Measurements from ENCODE around the gene MTG2. TPM values are rescaled to one million over a fixed set of nuclear protein-coding genes. Genes with fewer than 3 reads are reported as not detected.
"Not testable (repeated sequence)": the region's sequence is repeated elsewhere in the genome, so short reads cannot be mapped to it uniquely, and the experiment has no call there.

MTG2 gene
- total RNA-seq, 1 donor from 2014 or later: 7.8 TPM

DNA sequence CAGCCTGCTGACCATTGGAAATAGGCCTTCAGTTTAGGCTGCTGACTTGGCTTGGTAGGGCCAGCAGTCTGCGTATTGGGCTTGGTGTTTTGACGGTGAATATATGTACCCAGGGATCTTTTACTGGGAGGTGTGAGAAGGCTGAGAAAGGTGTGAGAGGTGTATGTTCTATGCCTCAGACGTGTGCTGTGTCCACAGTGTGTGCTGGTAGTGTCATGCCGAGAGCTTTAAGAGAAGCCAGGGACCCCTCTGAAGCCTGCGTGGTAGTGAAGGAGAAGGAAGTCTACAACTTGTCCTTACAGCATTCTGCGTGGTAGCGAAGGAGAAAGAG, 37.2 kb upstream of the MTG2 start:
- no peak for DNase-seq (ENCODE audit: low read depth in 2 of 2)

DNA sequence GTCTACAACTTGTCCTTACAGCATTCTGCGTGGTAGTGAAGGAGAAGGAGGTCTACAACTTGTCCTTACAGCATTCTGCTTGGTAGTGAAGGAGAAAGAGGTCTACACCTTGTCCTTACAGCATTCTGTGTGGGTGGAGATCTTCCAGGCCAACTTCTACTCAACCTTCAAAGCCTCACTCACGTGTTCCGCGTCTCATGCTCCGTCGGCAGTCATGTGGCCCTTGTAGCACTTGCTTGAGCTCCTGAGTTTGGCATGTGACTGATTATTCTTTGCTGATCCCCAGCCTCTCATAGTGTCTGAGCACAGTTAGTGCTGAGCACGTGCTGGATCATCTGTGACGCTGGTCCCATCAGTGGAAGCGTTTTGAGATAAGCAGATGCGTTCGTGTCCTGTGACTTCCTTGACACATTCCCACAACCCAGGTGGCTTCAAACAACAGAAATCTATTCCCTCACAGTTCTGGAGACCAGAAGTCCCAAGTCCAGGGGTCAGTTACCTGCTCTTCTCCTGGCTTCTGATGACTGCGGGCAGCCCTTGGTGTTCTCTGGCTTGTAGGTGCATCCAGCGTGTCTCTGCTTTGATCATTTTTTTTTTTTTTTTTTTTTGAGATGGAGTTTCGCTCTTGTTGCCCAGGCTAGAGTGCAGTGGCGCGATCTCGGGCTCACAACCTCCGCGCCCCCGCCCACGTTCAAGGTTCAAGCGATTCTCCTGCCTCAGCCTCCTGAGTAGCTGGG, 36.6 kb upstream of the MTG2 start:
- no peak for DNase-seq (ENCODE audit: low read depth in 2 of 2)

DNA sequence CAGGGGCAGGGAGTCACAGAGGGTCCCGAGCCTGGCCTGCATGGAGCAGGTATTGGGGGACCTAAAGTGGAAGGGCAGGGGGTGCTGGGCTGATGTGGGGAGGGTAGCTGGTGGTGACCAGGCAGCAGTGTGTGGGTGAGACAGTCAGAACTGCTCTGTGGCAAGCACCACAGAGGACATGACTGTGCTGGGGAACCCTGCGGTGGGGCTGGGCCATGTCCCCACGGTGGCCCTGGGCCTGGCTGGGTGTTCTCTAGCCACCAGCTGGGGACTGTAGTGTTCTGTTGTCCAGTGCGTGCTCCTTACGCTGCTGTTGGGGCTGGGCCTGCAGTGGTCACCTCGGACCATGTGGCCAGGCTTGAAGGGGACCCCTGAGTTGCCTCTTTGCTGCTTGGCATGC, 35.7 kb upstream of the MTG2 start:
- DNase-seq (ENCODE audit: low read depth in 2 of 2): no peak

DNA sequence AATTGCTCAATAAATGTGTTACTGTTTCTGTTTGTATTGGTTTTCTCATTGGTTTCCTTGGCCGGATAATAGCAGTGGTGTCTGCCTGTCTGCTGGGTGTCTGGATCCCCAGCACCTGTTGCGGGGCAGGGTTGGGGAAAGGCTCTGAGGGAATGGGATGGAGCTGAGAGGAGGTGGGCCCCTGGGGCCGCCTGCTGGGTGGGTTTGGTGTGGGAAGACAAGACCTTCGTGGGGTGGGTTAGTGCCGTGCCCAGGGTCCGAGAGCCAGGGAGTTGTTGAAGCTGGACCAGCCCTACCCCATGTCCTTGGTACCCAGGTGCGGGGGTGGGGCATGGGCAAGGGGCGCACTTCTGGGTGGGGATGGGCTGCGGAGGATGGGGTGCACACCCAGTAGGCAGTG, 35.3 kb upstream of the MTG2 start:
- DNase-seq (ENCODE audit: low read depth in 2 of 2): no peak

DNA sequence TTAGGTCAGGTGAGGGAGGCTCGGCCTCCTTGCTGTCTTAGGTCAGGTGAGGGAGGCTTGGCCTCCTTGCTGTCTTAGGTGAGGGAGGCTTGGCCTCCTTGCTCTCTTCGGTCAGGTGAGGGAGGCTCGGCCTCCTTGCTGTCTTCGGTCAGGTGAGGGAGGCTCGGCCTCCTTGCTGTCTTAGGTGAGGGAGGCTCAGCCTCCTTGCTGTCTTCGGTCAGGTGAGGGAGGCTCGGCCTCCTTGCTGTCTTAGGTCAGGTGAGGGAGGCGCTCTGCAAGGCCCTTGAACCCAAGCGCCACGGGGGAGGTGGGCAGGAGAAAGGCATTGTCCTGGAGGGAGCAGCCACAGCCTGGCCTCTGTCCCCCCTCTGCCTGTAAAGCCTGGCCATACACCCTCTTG, 34.4 kb upstream of the MTG2 start:
- DNase-seq (ENCODE audit: low read depth in 2 of 2): not testable (repeated sequence)

DNA sequence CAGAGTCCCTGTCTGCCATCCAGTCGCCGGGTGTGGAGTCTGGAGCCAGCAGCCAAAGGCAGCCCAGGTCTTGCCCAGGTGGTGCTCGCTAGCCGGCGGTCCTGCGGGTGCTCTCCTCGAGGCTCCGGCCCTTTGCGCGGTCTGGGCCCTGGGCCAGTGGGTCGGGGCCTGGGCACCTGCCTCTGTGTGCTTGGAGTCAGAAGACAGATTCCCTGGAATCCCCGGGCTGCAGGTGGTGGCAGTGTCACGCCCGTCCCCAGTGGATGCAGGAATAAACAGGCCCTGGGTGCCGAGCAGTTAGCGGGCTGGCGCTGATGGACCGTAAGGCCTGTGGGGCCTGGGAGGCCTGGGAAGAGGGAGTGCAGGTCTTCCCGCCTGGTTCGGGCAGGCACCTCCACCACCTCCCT, 33.9 kb upstream of the MTG2 start:
- DNase-seq (ENCODE audit: low read depth in 2 of 2): no peak

DNA sequence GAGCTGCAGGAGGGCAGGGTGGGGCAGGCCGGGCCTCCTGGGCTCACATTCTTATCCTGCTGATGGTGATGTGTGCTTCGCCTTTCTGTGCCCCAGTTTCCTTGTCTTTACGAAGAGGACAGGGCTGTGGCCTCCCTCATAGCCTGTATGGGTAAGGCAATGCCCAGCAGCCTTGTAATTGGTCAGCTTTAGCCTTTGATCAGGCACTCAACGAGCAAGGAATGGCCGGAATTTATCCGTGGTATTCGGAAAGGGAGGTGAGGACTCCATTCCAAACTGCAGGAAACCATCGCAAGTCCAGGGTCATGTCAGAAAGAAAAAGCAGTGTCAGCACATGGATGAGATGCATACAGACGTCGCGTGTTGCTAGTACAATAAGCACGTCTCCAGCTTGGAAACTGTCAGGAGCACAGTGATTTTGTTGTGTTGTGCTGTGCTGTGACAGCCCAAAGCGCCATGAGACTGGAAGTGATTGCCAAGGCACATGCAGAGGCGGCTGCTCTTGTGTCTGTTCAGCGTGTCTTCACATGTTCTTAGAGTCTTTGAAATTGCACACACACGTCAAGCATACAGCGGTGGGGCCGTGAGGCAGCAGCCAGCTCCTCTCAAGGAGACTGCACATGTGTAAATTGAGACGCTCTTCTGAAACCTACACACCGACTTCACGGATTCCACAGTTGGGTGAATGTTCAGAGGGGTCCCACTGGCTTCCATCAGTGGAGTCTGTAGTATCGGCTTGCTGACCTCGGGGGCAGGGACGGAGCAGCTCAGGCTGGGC, 33.1 kb upstream of the MTG2 start:
- DNase-seq (ENCODE audit: low read depth in 2 of 2): peak; percentile 30 to 75

DNA sequence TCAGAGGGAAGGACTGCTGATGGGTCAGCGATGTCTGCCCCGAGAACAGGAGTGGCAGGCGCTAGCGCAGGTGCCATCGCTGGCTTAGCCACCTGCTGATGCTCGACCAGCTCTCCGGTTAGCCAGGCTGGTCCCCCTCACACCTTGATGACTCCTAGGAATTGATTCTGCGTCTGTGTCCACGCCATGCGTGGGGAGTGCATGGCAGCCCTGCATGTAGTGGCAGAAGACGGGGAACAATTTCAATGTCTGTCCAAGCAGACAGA, 32.6 kb upstream of the MTG2 start:
- no peak for DNase-seq (ENCODE audit: low read depth in 2 of 2)

DNA sequence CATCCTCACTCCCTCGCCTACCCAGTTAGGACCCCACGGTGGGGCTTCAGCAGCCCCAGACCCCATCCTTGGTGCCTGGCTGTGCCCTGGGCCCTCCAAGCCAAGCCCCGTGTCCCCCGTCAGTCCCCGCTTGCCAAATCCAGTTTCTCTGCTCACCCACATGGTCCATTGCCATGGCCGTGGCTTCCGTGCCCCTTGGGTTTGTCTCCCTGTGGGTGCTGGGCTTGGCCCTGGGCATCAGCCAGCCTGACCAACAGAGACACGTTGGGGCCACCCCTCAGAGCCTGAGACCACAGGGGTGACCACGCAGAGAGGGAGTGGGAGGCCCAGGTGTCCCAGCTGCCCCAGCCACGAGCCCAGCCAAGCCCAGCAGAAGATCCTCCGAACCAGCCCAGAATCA, 31.6 kb upstream of the MTG2 start:
- no peak for DNase-seq (ENCODE audit: low read depth in 2 of 2)

DNA sequence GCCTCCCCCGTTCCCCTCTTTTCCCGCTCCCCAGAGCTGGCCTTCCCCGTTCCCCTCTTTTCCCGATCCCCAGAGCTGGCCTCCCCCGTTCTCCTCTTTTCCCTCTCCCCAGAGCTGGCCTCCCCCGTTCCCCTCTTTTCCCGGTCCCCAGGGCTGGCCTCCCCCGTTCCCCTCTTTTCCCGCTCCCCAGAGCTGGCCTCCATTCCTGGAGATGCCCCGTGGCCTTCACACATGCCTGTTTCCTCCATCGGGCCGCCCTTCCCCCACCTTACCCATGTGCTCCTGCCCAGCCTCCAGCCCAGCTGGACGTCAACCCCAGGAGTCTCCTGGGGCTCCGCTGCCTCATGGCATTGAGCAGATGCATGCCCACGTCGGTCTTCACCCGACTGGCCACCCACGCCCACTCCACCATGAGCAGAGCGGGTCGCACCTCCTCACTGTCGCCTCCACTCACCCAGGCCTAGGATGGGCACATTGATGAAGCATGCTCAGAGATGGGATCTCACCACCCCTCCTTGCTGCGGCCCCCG, 30.9 kb upstream of the MTG2 start:
- no peak for DNase-seq (ENCODE audit: low read depth in 2 of 2)

DNA sequence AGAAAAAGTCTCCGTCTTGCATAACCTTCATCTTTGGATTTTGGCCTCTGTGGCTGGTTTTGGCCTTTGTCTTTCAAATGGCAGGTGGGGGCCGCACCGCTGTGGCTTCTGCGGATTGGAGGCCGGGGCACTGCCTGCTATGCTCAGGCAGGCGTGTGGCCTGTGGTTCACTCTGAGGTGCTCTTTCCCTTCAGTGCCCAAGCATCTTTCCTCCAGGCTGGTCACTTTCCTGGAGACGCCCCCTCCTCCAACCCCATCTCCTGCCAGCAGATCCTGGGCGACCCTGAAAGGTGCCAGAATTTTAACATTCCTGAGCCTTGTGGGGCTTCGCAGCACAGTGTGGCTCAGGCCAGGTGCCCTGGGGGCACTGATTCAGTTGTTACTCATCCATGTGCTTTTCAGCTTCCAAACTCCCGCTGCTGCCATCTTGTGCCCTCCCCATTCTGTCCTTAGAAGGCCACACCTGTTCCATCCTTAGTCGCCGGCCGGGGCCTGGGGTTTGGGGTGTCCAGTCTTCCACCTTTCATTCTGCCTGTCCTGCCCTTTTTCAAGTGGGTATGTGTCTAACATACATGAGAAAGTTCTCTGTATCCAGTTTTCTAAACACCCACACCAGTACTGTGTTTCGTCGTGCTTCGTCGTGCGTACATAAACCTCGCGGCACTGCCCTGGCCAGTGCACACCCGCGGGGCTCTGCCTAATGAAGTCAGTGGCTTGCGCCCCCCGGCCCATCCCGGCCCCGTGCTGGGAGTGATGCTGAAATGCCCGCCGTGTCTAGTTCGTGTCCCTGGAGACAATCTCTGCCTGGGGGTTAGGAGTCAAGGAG, 27.2 kb upstream of the MTG2 start:
- no peak for DNase-seq (ENCODE audit: low read depth in 2 of 2)

DNA sequence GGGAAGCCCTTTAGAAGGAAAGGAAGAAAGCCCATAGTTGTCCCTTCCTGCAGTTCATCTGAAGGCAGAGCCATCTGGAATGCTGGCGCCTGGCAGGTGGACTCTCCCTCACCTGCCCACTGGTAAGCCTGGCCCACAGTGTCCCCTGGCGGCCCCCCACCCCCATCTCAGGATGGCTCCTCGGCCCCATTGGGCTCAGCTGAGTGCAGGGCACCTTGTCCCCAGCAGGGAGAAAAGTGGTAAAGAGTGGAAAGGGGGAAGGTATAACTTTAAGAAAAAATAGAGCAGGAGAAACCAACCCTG, 26.6 kb upstream of the MTG2 start:
- no peak for DNase-seq (ENCODE audit: low read depth in 2 of 2)

DNA sequence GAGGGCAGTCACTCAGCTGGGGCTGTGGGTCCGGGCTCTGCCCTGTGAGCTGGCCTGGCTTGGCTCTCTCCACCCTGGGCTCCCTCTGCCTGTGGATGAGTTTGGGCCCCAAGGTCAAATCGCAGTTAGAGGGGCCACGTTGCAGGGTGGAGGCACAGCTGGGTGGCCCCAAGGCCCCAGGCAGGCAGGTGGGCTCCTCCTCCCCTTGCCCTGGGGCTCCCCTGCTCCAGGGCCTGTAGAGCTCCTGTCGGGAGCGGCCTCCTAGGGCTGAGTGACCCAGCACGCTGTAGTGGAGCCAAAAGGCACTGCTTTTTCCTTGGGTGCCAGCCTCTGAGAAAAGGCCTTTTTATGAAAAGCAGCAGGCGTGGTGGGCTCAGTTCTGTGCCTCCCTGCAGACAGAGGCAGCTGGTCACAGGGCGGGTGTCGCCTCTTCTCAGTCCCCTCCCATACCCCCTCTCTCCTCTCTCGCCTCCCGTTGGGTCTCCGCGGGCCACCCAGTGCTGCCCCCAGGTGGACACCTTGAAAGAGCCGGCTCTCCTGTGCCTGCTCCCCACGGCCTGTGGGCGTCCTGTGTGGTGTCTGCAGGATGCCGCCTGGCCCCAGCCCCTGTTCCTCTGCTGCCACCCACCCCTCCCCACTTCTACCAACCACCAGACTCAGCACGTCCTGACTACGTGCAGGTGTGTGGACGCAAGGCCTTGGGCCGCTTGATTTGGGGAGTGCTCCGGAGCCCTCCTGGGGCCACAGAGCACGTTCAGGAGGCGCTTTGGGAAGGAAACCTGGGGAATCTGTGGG, 26.0 kb upstream of the MTG2 start:
- DNase-seq (ENCODE audit: low read depth in 2 of 2): peak in 1 of 2 donors; percentile 55

DNA sequence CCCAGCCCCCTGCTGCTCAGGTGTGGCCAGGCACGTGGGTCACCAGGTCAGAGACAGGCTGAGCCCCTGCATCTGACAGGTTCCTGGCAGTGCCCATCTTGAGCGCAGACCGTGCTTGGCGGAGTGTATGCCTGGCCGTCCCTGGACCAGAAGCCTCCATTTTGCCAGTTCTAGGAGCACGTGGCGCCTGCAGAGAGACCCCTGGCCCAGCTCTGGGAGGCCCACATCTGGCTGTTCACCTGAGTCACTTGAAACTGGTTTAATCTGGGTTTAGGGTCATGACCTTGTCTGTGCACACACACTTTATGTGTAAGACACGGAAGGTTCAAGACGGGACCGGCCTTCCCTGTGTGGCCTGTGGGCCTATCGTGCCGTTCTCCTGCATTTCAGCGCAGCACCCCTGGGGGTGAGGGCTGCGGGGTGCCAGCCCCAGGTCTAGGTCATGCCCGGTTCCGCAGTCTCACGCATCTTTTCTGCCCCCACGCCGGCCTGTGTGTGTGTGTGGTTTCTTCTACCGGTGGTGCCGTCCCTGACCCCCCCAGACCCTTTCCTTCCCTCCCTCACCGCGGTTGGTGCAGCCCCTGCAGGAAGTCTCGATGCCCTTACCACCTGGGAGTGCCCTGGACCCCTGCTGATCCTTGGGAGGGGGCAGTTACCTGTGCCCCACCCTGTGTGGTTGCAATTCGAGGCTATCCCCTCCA, 25.3 kb upstream of the MTG2 start:
- no peak for DNase-seq (ENCODE audit: low read depth in 2 of 2)

DNA sequence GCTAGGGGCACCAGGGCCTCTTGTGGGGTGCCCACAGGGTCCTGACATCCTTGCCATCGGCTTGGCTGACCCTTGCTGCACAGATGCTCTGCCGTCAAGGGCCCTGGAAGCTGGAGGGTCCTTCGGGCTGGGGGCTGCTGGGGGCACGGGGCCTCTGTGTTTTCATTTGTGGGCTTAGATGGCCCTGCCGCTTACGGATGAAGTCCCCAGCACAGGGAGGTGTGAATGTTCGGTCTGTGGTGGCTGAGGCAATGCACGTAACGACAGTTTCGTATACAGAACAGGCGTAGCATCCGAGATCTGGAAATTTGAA, 24.8 kb upstream of the MTG2 start:
- DNase-seq (ENCODE audit: low read depth in 2 of 2): no peak

DNA sequence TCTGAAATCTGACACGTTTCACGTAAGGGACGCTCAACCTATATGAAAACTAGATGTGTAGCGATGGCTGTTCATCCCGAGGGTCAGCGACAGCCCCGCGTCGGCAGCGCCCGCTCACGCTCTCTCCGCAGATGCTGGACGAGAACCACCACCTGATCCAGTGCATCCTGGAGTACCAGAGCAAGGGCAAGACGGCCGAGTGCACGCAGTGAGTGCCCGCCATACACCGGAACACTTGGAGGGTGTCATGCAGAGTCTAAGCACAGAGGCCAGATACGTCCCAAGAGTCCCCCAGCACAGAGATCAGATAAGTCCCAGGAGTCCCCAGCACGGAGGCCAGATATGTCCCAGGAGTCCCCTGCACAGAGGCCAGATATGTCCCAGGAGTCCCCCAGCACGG, 24.3 kb upstream of the MTG2 start:
- DNase-seq (ENCODE audit: low read depth in 2 of 2): no peak

DNA sequence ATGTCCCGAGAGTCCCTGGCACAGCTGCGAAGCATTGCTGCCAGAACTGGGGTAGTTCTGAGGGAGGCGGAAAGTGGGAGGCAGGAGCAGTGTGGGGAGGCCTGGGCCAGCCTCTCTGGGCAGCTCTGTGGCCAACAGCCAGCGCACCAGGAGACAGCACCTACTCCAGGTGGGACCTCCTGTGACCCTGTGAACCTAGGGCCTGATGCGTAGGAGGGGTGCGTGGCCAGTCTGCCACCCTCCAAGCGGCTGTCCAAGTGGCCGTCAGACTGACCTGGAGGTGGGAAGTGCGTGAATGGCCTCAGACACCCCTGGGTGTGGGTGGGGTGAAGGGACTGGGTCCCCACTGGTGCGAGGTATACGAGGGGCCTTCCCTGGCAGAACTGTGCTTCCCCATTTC, 23.8 kb upstream of the MTG2 start:
- DNase-seq (ENCODE audit: low read depth in 2 of 2): no peak

DNA sequence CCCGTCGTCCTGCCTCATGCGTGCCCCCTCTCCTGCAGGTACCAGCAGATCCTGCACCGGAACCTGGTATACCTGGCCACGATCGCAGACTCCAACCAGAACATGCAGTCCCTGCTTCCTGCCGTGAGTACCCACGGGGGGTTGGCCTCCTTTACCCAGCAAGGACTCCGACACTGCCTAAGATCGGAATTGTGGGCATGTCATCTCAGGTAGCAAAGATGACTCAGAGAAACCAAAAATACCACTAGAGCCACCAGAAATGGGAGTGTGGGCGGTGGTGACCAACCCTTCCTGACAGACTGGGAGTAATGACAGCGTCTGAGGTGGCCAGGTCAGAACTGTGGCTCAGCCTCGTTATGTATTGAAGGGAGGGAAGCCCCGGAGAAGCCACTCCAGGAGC, 23.0 kb upstream of the MTG2 start:
- DNase-seq (ENCODE audit: low read depth in 2 of 2): no peak

DNA sequence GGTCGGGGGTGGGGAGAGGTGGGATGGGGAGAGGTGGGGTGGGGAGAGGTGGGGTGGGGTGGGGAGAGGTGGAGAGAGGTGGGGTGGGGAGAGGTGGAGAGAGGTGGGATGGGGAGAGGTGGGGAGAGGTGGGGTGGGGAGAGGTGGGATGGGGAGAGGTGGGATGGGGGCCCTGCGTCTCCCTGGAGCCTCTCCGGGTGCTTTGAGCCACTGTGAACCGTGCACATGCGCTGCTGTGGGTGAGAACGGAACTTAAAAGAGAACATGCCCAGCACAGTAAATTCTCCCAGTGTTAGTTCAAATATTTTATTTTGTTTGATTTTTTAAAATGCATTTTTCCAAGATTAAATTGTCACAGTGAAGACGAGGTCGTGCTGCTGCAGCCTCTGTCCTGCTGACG, 22.6 kb upstream of the MTG2 start:
- no peak for DNase-seq (ENCODE audit: low read depth in 2 of 2)

DNA sequence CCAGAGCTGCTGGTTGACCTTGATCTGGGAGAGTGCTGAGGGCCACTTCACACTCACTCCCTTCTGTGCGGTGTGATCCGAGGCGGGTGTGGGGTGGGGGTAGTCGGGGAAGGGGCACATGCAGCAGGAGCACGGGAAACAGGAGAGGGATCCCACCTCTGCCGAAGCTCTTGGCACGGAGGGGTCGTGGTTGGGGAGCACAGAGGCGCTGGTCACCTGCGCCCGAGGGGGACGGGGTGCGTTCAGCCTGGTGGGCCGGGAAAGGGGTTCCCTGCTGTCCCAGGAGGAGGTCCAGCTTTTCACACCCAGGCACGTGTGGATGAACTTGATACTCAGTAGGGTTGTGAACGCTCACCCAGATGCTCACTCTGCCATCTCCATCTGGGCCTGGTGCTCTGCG, 22.0 kb upstream of the MTG2 start:
- DNase-seq (ENCODE audit: low read depth in 2 of 2): no peak

DNA sequence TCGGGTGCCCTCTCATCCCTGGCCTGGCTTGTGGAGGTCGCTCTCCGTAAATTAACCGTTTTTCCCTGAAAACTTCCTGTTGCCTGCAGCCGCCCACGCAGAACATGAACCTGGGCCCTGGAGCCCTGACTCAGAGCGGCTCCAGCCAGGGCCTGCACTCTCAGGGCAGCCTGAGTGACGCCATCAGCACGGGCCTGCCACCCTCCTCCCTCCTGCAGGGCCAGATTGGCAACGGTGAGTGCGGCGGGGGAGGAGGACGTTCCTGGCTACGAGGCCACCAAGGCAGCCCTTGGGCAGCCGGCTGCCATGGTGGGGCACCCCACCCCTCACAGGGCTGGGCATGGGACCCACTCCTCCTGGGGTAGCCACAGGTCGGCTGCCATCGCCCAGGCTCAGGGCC, 21.5 kb upstream of the MTG2 start:
- DNase-seq (ENCODE audit: low read depth in 2 of 2): no peak
